Measurements from ENCODE around the gene FCGR2B. TPM values are rescaled to one million over a fixed set of nuclear protein-coding genes. Genes with fewer than 3 reads are reported as not detected.

Gene FCGR2B
- total and polyA plus RNA-seq, 2 of the 13 experiments (the other 11 are each of a cell fraction or from before 2014, with no cell fraction given), result not detected

- TF ChIP-seq BCLAF1 (IDR thresholded peaks at IDR 0.05), result no peak
- no peak for TF ChIP-seq ZFP36L2 (CRISPR knock-in tag; IDR thresholded peaks at IDR 0.05)
- TF ChIP-seq BHLHE40 (IDR thresholded peaks at IDR 0.05; ENCODE audit: low read length), result no peak
- no peak for TF ChIP-seq NR2F1 (CRISPR knock-in tag; IDR thresholded peaks at IDR 0.05)
- no peak for TF ChIP-seq TIGD3 (CRISPR knock-in tag; IDR thresholded peaks at IDR 0.05; ENCODE audit: borderline replicate concordance)
- TF ChIP-seq, protein P1, sequence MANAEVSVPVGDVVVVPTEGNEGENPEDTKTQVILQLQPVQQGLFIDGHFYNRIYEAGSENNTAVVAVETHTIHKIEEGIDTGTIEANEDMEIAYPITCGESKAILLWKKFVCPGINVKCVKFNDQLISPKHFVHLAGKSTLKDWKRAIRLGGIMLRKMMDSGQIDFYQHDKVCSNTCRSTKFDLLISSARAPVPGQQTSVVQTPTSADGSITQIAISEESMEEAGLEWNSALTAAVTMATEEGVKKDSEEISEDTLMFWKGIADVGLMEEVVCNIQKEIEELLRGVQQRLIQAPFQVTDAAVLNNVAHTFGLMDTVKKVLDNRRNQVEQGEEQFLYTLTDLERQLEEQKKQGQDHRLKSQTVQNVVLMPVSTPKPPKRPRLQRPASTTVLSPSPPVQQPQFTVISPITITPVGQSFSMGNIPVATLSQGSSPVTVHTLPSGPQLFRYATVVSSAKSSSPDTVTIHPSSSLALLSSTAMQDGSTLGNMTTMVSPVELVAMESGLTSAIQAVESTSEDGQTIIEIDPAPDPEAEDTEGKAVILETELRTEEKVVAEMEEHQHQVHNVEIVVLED (CRISPR knock-in tag; IDR thresholded peaks at IDR 0.05; ENCODE audit: borderline replicate concordance), result 0 out of 2 replicates have a peak, but pooled peaks have one; percentile 30
- peak; percentile 67; the same call in 1 of the 2 replicates for TF ChIP-seq MLX (CRISPR knock-in tag; IDR thresholded peaks at IDR 0.05)
- no peak for TF ChIP-seq ZNF562 (CRISPR knock-in tag; IDR thresholded peaks at IDR 0.05; ENCODE audit: borderline replicate concordance)
- TF ChIP-seq, protein P2, sequence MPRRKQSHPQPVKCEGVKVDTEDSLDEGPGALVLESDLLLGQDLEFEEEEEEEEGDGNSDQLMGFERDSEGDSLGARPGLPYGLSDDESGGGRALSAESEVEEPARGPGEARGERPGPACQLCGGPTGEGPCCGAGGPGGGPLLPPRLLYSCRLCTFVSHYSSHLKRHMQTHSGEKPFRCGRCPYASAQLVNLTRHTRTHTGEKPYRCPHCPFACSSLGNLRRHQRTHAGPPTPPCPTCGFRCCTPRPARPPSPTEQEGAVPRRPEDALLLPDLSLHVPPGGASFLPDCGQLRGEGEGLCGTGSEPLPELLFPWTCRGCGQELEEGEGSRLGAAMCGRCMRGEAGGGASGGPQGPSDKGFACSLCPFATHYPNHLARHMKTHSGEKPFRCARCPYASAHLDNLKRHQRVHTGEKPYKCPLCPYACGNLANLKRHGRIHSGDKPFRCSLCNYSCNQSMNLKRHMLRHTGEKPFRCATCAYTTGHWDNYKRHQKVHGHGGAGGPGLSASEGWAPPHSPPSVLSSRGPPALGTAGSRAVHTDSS (CRISPR knock-in tag; conservative IDR thresholded peaks at IDR 0.05), result no peak
- TF ChIP-seq ZNF101 (CRISPR knock-in tag; IDR thresholded peaks at IDR 0.05; ENCODE audit: borderline replicate concordance, low read depth), result no peak
- no peak for TF ChIP-seq ZNF260 (CRISPR knock-in tag; IDR thresholded peaks at IDR 0.05; ENCODE audit: borderline replicate concordance, low read depth)
- 0 out of 2 replicates have a peak, but pooled peaks have one; percentile 32 for TF ChIP-seq TBX3 (IDR thresholded peaks at IDR 0.05; ENCODE audit: borderline replicate concordance)
- no peak for TF ChIP-seq SMC3 (IDR thresholded peaks at IDR 0.05; ENCODE audit: low read length)
- peak; percentile 96 for TF ChIP-seq ADNP (CRISPR knock-in tag; IDR thresholded peaks at IDR 0.05)
- peak; percentile 50; the same call in 1 of the 2 replicates for TF ChIP-seq ARID4A (CRISPR knock-in tag; IDR thresholded peaks at IDR 0.05; ENCODE audit: borderline replicate concordance)
- no peak for TF ChIP-seq MYNN (CRISPR knock-in tag; IDR thresholded peaks at IDR 0.05; ENCODE audit: low read depth)
- TF ChIP-seq HNRNPLL (IDR thresholded peaks at IDR 0.05; ENCODE audit: low read depth, low read length, poor library complexity, severe bottlenecking), result no peak
Observed at GRCh38 chr1:161702250-161702649, 39.3 kb downstream of the FCGR2B start (continued).
